ENCODE results near the gene FBXW7.

The FBXW7 gene

GRCh38 chr4:152468408-152468807 is 67.5 kb downstream of the FBXW7 start:
- DNase-seq = no peak

- no peak for DNase-seq
These were observed 68.8 kb downstream of the FBXW7 start for GRCh38 chr4:152467101-152467500.

- no peak for DNase-seq
These were observed 71.7 kb downstream of the FBXW7 start for GRCh38 chr4:152464030-152464823.

GRCh38 chr4:152463562-152463961 is 72.3 kb downstream of the FBXW7 start:
- no peak for DNase-seq

GRCh38 chr4:152462695-152463094 is 73.2 kb downstream of the FBXW7 start:
- DNase-seq = peak; percentile 42

GRCh38 chr4:152462047-152462446 is 73.8 kb downstream of the FBXW7 start:
- DNase-seq = no peak

- peak; percentile 15 for DNase-seq
These were observed 75.4 kb downstream of the FBXW7 start for GRCh38 chr4:152460488-152460887.

GRCh38 chr4:152459326-152459725 is 76.6 kb downstream of the FBXW7 start:
- DNase-seq = no peak

GRCh38 chr4:152458801-152459302 is 77.0 kb downstream of the FBXW7 start:
- DNase-seq = no peak

- DNase-seq = peak; percentile 20
These were observed 79.3 kb downstream of the FBXW7 start for GRCh38 chr4:152456609-152457008.

GRCh38 chr4:152455311-152455710 is 80.6 kb downstream of the FBXW7 start:
- DNase-seq = no peak

GRCh38 chr4:152454398-152455011 is 81.4 kb downstream of the FBXW7 start:
- peak; percentile 29 for DNase-seq

- no peak for DNase-seq
These were observed 84.4 kb downstream of the FBXW7 start for GRCh38 chr4:152451496-152451895.

GRCh38 chr4:152448854-152449253 is 87.0 kb downstream of the FBXW7 start:
- DNase-seq = no peak

- no peak for DNase-seq
These were observed 87.7 kb downstream of the FBXW7 start for GRCh38 chr4:152448038-152448707.

GRCh38 chr4:152443859-152444258 is 92.0 kb downstream of the FBXW7 start:
- DNase-seq = no peak

- no peak for DNase-seq
These were observed 98.3 kb downstream of the FBXW7 start for GRCh38 chr4:152437561-152437960.

GRCh38 chr4:152436384-152436783 is 99.5 kb downstream of the FBXW7 start:
- no peak for DNase-seq

GRCh38 chr4:152434011-152434410 is 101.9 kb downstream of the FBXW7 start:
- no peak for DNase-seq

GRCh38 chr4:152431784-152432183 is 104.1 kb downstream of the FBXW7 start:
- DNase-seq = no peak

GRCh38 chr4:152431291-152431690 is 104.6 kb downstream of the FBXW7 start:
- no peak for DNase-seq

- no peak for DNase-seq
These were observed 105.4 kb downstream of the FBXW7 start for GRCh38 chr4:152430507-152430906.

- DNase-seq = no peak
These were observed 107.9 kb downstream of the FBXW7 start for GRCh38 chr4:152427981-152428380.

GRCh38 chr4:152424977-152425376 is 110.9 kb downstream of the FBXW7 start:
- DNase-seq = no peak
